HepG2 (cell line): ENCODE results near the gene EPO. TPM values are rescaled to one million over a fixed set of nuclear protein-coding genes. Genes with fewer than 3 reads are reported as not detected.

Source experiments
- BORCS8-MEF2B ChIP-seq: sonication (generic); formaldehyde crosslinking; IDR thresholded peaks from 2 replicates; pipeline ENCODE4 v1.8.0; 2022; ENCODE audit warnings: mild to moderate bottlenecking, missing genetic modification reagents
- BRCA1 ChIP-seq: sonication (generic); formaldehyde crosslinking; IDR thresholded peaks from 2 replicates; pipeline ENCODE4 v1.4.0; 2020; ENCODE audit warnings: missing genetic modification reagents
- DBP ChIP-seq: sonication (generic); formaldehyde crosslinking; IDR thresholded peaks from 2 replicates; pipeline ENCODE4 v1.4.0; 2020; ENCODE audit warnings: missing genetic modification reagents; ENCODE audit errors: not compliant biosample characterization
- GABPB1 ChIP-seq: IDR thresholded peaks from 2 replicates; pipeline ENCODE4 v1.6.1; 2016; ENCODE audit warnings: mild to moderate bottlenecking, missing genetic modification reagents, moderate library complexity, missing compliant biosample characterization
- GFI1 ChIP-seq: sonication (generic); formaldehyde crosslinking; IDR thresholded peaks from 2 replicates; pipeline ENCODE4 v1.5.0; 2020; ENCODE audit warnings: missing genetic modification reagents, mild to moderate bottlenecking, borderline replicate concordance
- HMG20B ChIP-seq: conservative IDR thresholded peaks from 2 replicates; pipeline ENCODE4 v1.6.1; 2016; ENCODE audit warnings: missing genetic modification reagents, missing compliant biosample characterization
- MATR3 ChIP-seq: sonication (generic); formaldehyde crosslinking; IDR thresholded peaks from 2 replicates; pipeline ENCODE4 v1.4.0; 2020; ENCODE audit warnings: missing genetic modification reagents
- PCBP1 ChIP-seq: fragments of 200-400 bp; formaldehyde crosslinking; IDR thresholded peaks from 2 replicates; pipeline ENCODE4 v1.6.1; 2017; ENCODE audit warnings: mild to moderate bottlenecking, low read depth, low read length, borderline replicate concordance
- SSRP1 ChIP-seq: IDR thresholded peaks from 2 replicates; pipeline ENCODE4 v1.6.1; 2016; ENCODE audit warnings: control low read depth
- TFDP2 ChIP-seq: sonication (generic); formaldehyde crosslinking; IDR thresholded peaks from 2 replicates; pipeline ENCODE4 v1.4.0; 2020; ENCODE audit warnings: missing genetic modification reagents
- THYN1 ChIP-seq: sonication (generic); formaldehyde crosslinking; IDR thresholded peaks from 2 replicates; pipeline ENCODE4 v1.8.1; 2023; ENCODE audit warnings: low read depth, mild to moderate bottlenecking, moderate library complexity, missing genetic modification reagents, borderline replicate concordance
- TSC22D2 ChIP-seq: sonication (generic); formaldehyde crosslinking; IDR thresholded peaks from 2 replicates; pipeline ENCODE4 v1.5.1; 2020; ENCODE audit warnings: missing genetic modification reagents, mild to moderate bottlenecking, borderline replicate concordance
- ZNF30 ChIP-seq: sonication (generic); formaldehyde crosslinking; IDR thresholded peaks from 2 replicates; pipeline ENCODE4 v1.5.0; 2020; ENCODE audit warnings: mild to moderate bottlenecking, missing genetic modification reagents
- ZNF580 ChIP-seq: IDR thresholded peaks from 2 replicates; pipeline ENCODE4 v1.6.1; 2016; ENCODE audit warnings: low read depth, borderline replicate concordance
- ZNF629 ChIP-seq: sonication (generic); formaldehyde crosslinking; conservative IDR thresholded peaks from 2 replicates; pipeline ENCODE4 v1.5.0; 2020; ENCODE audit warnings: missing genetic modification reagents
- ZNF644 ChIP-seq: IDR thresholded peaks from 2 replicates; pipeline ENCODE4 v1.6.1; 2016; ENCODE audit warnings: low read depth
- ZNF652 ChIP-seq: IDR thresholded peaks from 2 replicates; pipeline ENCODE4 v1.6.1; 2016; ENCODE audit warnings: low read depth, borderline replicate concordance
- ZNF674 ChIP-seq: sonication (generic); formaldehyde crosslinking; IDR thresholded peaks from 2 replicates; pipeline ENCODE4 v1.5.0; 2020; ENCODE audit warnings: low read depth, mild to moderate bottlenecking, missing genetic modification reagents
- ZNF678 ChIP-seq: sonication (generic); formaldehyde crosslinking; IDR thresholded peaks from 2 replicates; pipeline ENCODE4 v1.4.0; 2020; ENCODE audit warnings: mild to moderate bottlenecking, missing genetic modification reagents
- ZSCAN9 ChIP-seq: IDR thresholded peaks from 2 replicates; pipeline ENCODE4 v1.6.1; 2016; ENCODE audit warnings: borderline replicate concordance
- polyA plus RNA-seq, 8 experiments: library from polyadenylated mRNA; depleted of rRNA in 3 of 8; stranded (reverse) in 7 of 8; unstranded in 1 of 8; fragments of >200 nt; fragmentation: Illumina TruSeq in 4 of 8; extraction: Trizol in 4 of 8; gene quantifications; 2 replicates each; pipeline versions ENCODE4 v1.2.1 to v1.2.3, GENCODE V29; 2011 to 2016; ENCODE audit warnings: low read depth in 4 of 8, missing spikeins in 1 of 8, mixed read lengths in 1 of 8; ENCODE audit not compliant: insufficient read depth in 1 of 8
- total RNA-seq, 5 experiments: library from RNA; depleted of rRNA; stranded (reverse); fragments of >200 nt; fragmentation: Illumina TruSeq; extraction: Trizol; gene quantifications; 2 replicates each; pipeline ENCODE4 v1.2.3, GENCODE V29; 2016; ENCODE audit warnings: low read depth in 1 of 5
- TF ChIP-seq, protein P1 (sequence below): sonication (generic); formaldehyde crosslinking; IDR thresholded peaks from 2 replicates; pipeline ENCODE4 v1.4.0; 2020; ENCODE audit warnings: missing genetic modification reagents, mild to moderate bottlenecking, borderline replicate concordance
- TF ChIP-seq, protein P2 (sequence below): IDR thresholded peaks from 2 replicates; pipeline ENCODE4 v1.6.1; 2016; ENCODE audit warnings: low read depth

The EPO gene
- total and polyA plus RNA-seq, 2 of the 13 experiments (the other 11 are each of a cell fraction or from before 2014, with no cell fraction given), result 10.3 to 25.7 TPM

- TF ChIP-seq DBP (CRISPR knock-in tag) (no peak), ZNF678 (CRISPR knock-in tag) (no peak), GABPB1 (peak; percentile 78), ZNF580 (CRISPR knock-in tag) (peak; percentile 67; the same call in 1 of the 2 replicates), ZSCAN9 (no peak), TSC22D2 (CRISPR knock-in tag) (no peak), HMG20B (CRISPR knock-in tag) (no peak), ZNF30 (CRISPR knock-in tag) (no peak), SSRP1 (CRISPR knock-in tag) (no peak), BRCA1 (CRISPR knock-in tag) (no peak), ZNF644 (CRISPR knock-in tag) (no peak), GFI1 (0 out of 2 replicates have a peak, but pooled peaks have one; percentile 43), PCBP1 (peak; percentile 89; the same call in 1 of the 2 replicates), ZNF652 (CRISPR knock-in tag) (peak; percentile 34; the same call in 1 of the 2 replicates), MATR3 (CRISPR knock-in tag) (no peak), THYN1 (CRISPR knock-in tag) (no peak), BORCS8-MEF2B (no peak), ZNF629 (no peak), TFDP2 (CRISPR knock-in tag) (peak; percentile 79), ZNF674 (CRISPR knock-in tag) (no peak)
- TF ChIP-seq, protein P1, sequence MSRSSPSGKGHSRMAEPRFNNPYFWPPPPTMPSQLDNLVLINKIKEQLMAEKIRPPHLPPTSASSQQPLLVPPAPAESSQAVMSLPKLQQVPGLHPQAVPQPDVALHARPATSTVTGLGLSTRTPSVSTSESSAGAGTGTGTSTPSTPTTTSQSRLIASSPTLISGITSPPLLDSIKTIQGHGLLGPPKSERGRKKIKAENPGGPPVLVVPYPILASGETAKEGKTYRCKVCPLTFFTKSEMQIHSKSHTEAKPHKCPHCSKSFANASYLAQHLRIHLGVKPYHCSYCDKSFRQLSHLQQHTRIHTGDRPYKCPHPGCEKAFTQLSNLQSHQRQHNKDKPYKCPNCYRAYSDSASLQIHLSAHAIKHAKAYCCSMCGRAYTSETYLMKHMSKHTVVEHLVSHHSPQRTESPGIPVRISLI (CRISPR knock-in tag), result 0 out of 2 replicates have a peak, but pooled peaks have one; percentile 12
- TF ChIP-seq, protein P2, sequence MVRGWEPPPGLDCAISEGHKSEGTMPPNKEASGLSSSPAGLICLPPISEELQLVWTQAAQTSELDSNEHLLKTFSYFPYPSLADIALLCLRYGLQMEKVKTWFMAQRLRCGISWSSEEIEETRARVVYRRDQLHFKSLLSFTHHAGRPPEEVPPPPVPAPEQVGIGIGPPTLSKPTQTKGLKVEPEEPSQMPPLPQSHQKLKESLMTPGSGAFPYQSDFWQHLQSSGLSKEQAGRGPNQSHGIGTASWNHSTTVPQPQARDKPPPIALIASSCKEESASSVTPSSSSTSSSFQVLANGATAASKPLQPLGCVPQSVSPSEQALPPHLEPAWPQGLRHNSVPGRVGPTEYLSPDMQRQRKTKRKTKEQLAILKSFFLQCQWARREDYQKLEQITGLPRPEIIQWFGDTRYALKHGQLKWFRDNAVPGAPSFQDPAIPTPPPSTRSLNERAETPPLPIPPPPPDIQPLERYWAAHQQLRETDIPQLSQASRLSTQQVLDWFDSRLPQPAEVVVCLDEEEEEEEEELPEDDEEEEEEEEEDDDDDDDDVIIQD (CRISPR knock-in tag), result 0 out of 2 replicates have a peak, but pooled peaks have one; percentile 16
These were observed 46.8 kb upstream of the EPO start, which contains the start of gene GNB2 (continued) for GRCh38 chr7:100673302-100673941.
